GM18511 (cell line): Measurements from ENCODE around the gene TWF1.
"Not testable (repeated sequence)": the region's sequence is repeated elsewhere in the genome, so short reads cannot be mapped to it uniquely, and the experiment has no call there.

Source experiments
- ATAC-seq: cut with Tn5 transposase; IDR thresholded peaks from one replicate; pipeline ENCODE4 v1.9.1; 2021; ENCODE audit warnings: mild to moderate bottlenecking, moderate library complexity; ENCODE audit not compliant: unreplicated experiment

TWF1 gene

DNA sequence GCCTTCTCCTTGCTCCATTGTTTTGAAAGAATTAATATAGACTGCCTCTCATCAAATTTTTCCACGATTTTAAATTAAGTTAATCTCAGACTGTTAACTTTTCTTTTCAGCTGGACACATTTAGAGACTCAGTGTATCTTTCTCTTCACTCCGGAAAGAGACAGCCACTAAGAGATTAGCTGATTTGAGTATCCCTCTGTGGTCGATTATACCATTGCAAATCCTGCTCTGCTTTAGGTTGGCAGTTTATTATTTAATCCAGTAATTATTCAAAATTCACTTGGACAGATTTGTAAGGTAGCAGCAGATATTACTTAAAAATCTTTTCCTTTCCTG lies 588 bp upstream of the TWF1 start:
- ATAC-seq: no peak

DNA sequence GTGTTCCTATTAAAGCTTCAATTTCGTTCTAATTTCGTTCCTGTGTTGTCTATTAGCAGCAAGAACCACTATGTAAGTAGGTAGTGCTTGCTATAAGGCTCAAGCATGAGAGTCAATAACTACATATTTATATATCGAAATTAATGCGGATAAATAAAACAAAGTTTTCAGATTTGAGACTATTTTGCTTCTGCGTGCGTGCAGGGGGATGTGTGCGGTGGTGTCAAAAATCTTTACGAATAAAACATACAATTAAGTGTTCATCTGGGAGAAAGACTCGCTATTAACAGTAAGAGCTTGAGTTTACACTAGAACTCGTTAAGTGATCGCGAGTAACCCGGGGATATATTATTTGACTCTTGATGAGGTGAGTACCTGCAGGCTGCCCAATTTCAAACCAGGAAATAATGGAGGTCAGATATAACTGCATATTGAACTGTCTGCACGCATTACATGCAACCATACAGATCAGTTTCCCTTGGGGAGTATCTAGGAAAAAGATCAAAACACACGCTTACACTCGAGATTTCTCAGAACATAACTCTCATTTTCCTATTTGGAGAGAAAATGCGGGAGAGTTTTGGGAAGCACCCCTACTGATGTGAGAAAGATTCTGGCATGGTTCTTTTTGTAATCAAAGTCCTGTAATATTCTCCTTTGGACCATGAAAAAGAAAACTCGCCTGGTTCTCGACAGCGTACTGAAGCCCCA lies 813 bp downstream of the TWF1 start:
- ATAC-seq: peak; percentile 28

DNA sequence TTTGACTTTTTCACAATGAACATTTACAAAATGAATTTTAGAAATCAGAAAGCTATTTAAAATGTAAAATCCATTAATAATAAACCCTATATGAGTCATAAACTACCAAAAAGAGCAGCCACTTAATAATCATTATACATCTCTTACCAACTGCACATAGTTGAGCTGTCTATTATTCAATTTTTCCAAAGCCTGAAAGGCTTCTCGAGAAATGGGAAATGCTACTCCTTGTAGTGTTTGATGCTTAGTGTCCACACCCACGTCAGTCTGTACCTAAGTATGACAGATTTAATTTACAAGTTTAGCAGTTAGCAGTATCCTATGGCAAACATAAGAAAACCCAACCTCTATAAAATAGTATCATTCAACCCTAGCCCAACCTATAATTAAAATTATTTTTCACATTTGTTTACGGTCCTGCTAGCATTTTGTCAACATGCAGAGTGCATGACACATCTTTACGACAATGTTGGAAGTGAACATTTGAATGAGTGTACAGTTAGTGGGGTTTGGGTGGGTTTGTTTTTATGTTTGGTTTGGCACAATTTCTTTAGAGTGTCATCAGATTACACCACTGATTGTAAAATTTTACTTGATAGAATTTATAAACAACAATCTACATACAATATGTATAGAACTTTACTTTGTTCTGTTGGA lies 8.4 kb downstream of the TWF1 start:
- no peak for ATAC-seq

DNA sequence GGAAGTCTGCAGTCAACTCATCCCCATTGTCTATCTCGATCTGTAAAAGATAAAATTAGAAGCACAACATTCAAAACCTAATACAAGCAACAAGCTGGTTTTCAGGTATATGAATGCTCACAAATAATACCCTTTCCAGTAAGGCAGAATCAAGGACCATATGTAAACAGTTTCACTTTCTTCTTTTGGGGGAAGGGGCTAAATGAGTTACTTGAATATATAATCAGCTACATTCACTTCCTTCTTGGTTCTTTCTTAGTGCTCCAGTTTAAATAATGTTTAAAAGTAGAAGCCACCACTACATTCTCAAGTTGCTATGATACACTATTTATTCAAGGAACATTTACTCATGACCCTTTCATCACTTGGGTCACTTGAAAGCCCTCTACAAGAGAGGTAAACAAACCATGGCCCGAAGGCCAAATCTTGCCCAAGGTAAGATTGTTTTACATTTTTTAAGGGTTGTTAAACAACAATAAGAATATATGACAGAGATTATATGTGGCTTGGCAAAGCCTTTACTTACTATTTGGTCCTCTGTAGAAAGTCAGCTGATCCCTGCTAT lies 10.3 kb downstream of the TWF1 start:
- peak; percentile 54 for ATAC-seq

DNA sequence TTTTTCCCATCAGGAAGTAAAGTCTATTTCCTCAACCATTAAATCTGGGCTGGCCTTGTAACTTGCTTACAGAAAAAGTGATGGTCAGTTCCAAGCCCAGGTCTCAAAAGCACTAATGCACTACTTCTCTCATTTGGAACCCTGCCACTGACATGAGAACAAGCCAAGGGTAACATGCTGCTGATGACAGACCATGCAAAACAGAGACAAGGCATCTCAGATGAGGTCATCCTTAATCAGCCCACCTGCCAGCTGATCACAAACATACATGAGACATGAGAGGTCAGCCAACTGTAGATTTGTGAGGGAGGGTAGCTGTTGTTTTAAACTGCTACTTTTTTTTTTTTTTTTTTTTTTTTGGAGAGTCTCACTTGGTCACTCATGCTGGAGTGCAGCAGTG lies 16.2 kb downstream of the TWF1 start:
- ATAC-seq: peak; percentile 58

DNA sequence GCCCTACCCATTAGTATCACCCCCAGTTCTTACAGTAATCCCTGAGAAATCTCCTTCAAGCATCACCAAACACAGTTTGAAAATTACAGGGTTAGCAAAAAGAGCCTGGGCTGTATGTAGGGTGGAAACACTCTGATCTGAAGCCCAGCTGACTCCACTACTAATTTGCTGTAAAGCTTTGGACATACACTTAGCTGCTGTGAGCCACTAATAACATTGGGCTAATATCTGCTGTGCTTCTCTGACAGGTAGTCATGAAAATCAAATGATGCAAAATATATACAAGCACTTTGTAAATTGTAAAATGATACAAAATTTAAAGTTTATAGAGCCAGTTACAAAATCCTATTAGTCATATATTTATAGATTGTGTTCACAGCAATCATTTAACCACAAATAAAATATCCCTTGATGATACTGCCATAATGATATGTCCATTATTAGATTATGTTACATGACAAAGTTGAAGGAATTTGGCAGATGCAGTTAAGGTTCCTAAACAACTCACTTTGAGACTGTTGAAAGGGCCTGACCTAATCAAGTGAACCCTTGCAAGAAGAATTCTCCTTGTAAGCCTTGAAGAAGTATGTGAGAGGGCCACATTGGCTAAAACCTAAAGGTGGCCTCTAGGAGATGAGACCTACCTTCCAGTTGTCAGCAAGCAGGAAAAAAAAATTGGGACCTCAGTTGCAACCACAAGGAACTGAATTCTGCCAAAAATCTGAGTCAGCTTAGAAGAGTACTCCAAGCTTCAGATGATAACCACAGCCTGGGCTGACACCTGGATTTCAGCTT lies 19.0 kb downstream of the TWF1 start:
- ATAC-seq: no peak

DNA sequence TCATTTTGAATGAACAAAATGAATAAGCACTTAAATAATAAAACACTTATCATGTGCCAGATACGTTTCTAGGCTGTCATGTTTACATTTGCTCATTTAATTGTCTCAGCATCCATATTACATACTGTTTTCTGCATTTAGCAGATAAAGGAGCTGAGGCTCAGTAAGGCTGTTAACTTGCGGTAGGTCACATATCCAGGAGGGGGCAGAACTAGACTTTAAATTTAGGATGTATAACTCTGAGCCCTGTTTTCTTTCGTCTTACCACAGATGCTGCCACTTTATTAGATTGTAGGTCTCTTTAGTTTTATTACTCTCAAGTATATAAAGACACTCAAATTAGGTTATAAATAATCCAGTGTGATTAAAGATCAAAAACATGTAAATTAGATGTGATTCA lies 29.6 kb downstream of the TWF1 start:
- no peak for ATAC-seq

DNA sequence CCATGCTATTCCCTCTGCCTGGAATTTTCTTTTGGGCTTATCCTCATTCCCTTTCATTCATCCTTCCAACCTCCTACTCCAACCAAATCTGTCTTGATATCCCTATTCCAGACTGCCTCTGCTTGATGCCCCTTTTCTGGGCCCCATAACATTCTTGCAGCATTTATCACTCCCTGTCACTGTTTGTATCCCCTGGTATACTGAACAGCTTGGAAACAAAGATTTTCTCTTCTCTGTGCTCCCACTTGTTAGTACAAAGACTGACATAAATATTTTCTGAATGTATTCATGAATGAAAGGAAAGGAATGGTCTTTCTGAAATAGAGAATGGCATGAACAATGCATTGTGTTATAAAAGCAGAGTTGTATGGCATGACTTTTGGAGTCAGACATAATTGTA lies 39.8 kb downstream of the TWF1 start:
- ATAC-seq: no peak

DNA sequence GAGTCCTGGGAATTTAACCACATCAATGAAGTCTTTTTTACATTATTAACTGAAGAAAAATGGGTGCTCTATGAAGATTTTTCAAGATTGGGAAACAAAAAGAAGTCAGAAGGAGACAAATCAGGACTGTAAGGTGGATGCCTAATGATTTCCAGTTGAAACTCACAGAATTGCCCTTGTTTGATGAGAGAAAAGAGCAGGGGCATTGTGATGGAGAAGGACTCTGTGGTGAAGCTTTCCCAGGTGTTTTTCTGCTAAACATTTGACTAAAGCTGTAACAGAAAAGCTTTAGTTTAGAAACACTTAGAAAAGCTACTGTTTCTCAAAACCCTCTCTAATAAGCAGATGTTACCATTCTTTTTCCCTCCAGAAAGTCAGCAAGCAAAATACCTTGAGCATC lies 41.6 kb downstream of the TWF1 start:
- no peak for ATAC-seq

DNA sequence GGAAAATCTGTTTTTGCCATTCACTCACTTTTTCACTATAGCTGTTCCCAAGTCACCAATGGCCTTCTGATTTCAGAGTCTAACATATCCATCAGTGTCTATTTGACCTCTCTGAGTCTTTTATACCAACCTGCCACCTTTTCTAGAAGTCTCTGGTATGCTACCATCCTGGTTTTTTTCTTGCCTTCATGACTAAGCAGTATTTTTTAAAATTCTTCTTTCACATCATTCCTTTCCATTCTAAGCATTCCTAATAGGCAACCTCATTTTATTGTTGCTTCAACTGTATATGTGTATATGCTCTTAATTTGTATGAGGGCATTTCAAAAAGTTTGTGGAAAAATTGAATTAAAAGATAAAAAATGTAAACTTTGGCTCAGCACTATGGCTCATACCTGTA lies 42.3 kb downstream of the TWF1 start:
- no peak for ATAC-seq

DNA sequence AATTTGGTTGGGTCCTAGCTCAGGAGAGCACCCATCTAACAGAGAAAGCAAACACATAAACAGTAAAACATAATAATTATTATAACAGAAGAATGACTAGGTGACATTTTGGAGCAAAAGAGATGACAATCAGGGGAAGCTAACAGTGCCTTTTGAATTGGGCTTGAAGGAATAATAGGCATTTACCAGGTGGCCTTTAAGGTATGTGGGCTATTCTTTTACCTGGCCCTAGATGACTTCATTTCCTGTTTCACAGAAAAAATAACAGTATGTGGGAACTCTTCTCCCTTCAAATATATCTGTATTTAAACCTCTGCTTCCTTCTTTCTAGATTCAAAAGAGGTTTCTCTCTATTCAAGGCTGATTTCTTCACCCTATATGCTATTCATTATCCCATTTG lies 43.5 kb downstream of the TWF1 start:
- ATAC-seq: no peak

DNA sequence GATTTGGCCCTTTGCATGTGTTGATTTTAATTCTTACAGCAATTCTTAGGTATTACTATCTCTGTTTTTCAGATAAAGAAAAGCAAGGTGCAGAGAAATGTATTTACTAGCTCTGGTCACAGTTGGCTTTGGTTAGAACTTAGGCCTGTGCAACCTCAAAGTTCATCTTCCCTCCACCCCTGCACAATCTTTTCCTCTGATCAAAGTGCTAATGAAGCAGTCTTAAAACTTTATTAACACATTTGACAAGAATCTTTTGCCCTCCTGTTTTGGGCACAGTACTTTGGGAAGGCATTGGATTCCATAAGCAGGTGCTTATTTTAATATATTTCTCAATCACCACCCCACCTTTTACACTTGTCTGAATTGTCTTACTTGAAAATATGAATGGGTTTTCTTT lies 44.6 kb downstream of the TWF1 start:
- no peak for ATAC-seq

DNA sequence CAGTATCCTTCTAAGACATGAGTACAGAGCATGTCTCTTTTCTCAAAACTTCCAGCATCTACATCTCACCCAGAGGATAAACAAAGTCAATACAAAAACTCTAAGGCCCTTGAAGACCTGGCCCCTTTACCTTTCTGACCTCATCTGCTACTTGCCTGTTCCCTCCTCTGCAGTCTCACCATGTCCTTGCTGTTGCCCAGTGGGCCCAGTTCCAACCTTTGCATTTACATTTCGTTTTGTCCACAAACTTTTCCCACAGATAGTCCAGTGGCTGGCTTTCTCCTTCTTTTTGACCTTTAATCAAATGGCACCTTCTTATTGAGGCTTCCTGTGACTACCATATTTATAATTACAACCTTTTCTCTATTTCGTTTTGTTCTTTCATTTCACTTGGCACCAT lies 45.7 kb downstream of the TWF1 start:
- ATAC-seq: no peak

DNA sequence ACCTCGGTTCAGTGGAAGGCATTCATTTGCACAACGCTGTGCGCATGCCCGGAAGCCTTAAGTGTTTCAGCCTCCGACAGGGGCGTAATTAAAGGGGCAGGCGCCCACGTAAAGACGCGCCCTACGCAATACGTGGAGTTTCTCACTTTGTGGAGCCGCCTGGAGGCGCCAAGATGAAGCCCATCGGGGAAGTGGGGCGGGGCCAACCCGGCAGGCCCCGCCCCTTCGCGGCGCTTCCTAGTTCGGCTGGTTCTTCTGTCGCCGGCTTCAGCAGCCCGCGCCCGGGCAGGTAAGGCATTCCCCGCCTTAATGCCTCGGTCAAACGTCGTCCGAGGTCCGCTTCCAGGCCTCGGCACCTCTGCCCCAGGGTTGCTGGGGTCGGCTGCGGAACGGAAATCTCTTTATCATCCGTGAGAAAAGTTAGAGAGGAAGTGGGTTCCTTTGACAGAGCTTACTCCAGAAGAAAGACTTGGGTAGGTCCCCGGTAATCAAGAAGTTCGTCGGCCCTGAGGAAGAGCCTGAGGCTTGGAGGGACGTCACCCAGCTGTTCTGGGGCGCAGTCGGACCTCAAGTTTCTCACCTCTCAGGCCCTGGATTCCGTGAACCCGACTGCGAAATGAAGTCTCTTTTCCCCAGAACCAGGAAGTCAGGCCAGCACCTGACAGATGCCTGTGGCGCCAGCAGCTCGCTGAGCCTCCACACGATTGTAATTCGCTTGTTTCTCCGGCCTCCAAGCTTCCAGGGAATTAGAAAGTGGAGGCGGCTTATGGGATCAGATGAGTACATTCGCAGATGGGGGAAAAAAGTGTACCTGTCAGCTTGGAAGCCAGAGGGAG lies 47.2 kb downstream of the TWF1 start, which contains the start of the genes IRAK4 and PUS7L:
Gene IRAK4, plus strand, starts transcription at position 224 of the 836 bp plus-strand sequence. CDS start 9,161 bp downstream, outside the sequence.
Gene PUS7L, minus strand, starts transcription at position 63 of the 836 bp plus-strand sequence. CDS start 3,545 bp downstream, outside the sequence.
- ATAC-seq: peak; percentile 96

DNA sequence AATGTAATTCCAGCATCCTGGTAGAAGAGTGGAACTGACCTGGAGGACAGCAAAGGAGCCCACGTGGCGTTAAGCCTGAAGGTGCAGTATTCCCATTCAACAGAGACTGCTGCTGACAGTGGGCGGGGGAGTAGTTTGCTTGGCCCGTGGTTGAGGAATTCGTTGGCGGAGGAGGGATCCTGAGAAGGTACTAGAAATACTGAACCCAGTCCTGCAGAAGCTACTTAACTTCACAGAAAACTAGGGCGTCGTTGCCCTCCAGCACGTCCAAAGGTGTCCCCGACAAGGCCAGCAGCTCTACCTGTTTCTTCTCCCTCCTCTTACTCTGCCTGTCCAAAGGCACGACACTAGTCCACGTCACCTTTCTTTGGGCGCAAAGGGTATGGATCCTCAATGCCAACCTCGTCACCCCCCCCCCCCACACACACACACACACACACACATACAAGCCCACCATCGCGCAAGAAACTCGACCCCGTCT lies 47.8 kb downstream of the TWF1 start:
- ATAC-seq: peak; percentile 21

DNA sequence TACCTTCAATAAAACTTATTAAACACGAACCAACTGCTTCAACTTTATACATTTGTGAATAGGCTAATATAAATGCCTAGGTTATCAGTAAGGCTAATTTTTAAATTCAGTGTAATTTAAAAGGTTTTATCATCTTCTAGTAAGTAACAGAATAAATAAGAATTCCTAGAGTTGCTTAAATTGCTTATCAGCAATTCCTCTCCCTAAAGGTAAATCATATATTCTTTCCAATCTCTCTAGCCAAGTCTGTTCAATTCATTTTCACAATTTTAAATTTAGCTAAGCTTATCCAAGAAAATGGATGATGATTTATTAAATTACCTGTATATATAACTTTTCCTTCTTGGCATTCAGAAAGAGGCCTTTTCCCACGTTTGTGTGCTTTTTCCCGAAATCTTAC lies 52.1 kb downstream of the TWF1 start:
- ATAC-seq: no peak

DNA sequence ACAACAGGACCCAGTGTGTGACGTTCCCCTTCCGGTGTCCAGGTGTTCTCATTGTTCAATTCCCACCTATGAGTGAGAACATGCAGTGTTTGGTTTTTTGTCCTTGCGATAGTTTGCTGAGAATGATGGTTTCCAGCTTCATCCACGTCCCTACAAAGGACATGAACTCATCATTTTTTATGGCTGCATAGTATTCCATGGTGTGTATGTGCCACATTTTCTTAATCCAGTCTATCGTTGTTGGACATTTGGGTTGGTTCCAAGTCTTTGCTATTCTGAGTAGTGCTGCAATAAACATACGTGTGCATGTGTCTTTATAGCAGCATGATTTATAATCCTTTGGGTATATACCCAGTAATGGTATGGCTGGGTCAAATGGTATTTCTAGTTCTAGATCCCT lies 54.8 kb downstream of the TWF1 start:
- not testable (repeated sequence) for ATAC-seq

DNA sequence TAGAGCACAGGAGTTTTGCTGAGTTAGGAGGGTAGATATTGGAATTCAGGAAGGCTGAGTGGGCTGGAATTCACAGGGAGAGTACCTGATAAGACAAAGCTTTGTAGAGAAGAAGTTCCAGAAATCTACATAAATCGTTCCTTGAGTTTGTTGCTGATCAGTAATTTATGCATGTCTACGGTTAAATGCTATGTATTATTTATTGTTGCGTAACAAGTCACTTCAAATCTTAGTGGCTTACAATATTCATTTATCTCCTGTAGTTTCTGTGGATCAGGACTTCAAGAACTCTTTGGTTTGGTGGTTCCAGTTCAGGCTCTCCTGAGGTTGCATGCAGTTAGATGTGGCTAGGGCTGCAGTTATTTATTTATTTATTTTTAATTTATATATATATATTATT lies 55.3 kb downstream of the TWF1 start:
- no peak for ATAC-seq

DNA sequence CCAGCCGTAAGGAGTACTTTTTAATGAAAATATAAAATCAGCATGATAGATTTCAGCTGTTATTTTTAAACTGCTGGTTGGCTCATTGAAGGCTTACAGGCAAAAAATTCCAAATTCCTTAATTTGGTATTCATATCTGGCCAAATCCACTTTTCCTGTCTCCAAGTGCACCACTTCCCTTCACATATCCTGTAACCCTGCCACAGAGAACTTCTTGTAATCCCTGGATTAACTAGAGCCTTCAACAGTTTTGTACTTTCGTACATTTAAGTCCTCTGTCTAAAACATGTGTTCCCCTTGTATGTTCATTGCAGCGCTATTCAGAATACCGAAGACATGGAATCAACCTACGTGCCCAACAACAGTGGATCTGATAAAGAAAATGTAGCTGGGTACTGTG lies 57.1 kb downstream of the TWF1 start:
- ATAC-seq: no peak

DNA sequence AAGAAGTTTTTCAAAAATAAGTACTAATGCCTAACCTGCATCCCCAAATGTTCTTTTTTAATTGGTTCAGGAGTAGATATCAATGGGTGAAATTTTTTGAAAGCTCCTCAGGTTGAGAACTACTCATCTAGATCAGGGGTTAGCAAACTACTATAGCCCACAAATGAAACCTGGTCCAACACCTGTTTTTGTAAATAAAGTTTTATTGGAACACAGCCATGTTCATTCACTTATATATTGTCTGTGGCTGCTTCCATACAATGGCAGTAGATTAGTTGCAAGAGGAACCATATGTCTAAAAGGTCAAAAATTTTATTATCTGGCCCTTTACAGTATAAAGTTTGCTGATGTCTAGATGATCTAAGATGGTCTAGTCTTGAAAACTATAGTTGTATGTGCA lies 61.3 kb downstream of the TWF1 start:
- ATAC-seq: no peak
